HFFc6 (cell line): ENCODE data around the gene FAH. TPM values are rescaled to one million over a fixed set of nuclear protein-coding genes. Genes with fewer than 3 reads are reported as not detected.
A peak's percentile ranks its signal among the peaks of the same experiment; 100 is the strongest.

ENCODE experiments used
- DNase-seq: peaks from one replicate; pipeline ENCODE4 v3.0.0-alpha.2; 2018
- H3K27ac Mint-ChIP-seq: 2 replicates; pipeline ENCODE4 v1.8.0; 2020; ENCODE audit warnings: mild to moderate bottlenecking, mixed read lengths
- H3K27me3 Mint-ChIP-seq: 2 replicates; pipeline ENCODE4 v1.8.0; 2021; ENCODE audit warnings: mild to moderate bottlenecking, moderate library complexity, mixed read lengths; ENCODE audit not compliant: insufficient read depth
- H3K36me3 Mint-ChIP-seq: 2 replicates; pipeline ENCODE4 v1.8.0; 2021; ENCODE audit warnings: low read depth, mixed read lengths
- H3K4me1 Mint-ChIP-seq: 2 replicates; pipeline ENCODE4 v1.8.0; 2020; ENCODE audit warnings: low read depth, mixed read lengths
- H3K4me3 Mint-ChIP-seq: 2 replicates; pipeline ENCODE4 v1.8.0; 2020; ENCODE audit warnings: mild to moderate bottlenecking, moderate library complexity, mixed read lengths
- H3K9me3 Mint-ChIP-seq: 2 replicates; pipeline ENCODE4 v1.8.0; 2020; ENCODE audit warnings: mild to moderate bottlenecking, mixed read lengths
- CTCF ChIP-seq: fragments of 200-600 bp; sonication (generic); IDR thresholded peaks from 2 replicates; pipeline ENCODE4 v1.5.0; 2021; ENCODE audit warnings: antibody characterized with exemption, mild to moderate bottlenecking
- total RNA-seq, 6 experiments: library from RNA; stranded (reverse); fragmentation: NEBNext Ultra II Directional; extraction: Animal tissue kit (Norgen Biotek cat#: 25700); gene quantifications; 2 replicates in 1 of 6; 3 replicates in 5 of 6; pipeline ENCODE4 v1.2.3, GENCODE V29; 2021

FAH gene
- total RNA-seq, 6 experiments from 2014 or later, result 51.1 to 75.4 (median 61.1) TPM

GRCh38 chr15:80163897-80164296 is 11.1 kb downstream of the FAH start:
- Mint-ChIP-seq H3K4me1 (peaks cover 26% of the 10 kb centered on the region), H3K9me3 (no peaks in the 10 kb centered on the region), H3K27me3 (no peaks in the 10 kb centered on the region), H3K36me3 (peaks cover 52% of the 10 kb centered on the region), H3K4me3 (no peak overlapping the region), H3K27ac (no peak overlapping the region)
- no peak for DNase-seq
- no peak for TF ChIP-seq CTCF

GRCh38 chr15:80167936-80168335 is 15.1 kb downstream of the FAH start:
- Mint-ChIP-seq H3K27ac (no peak overlapping the region), H3K4me1 (peaks cover 6% of the 10 kb centered on the region; the same call in 1 of the 2 replicates), H3K27me3 (no peaks in the 10 kb centered on the region; the same call in 1 of the 2 replicates), H3K4me3 (no peak overlapping the region), H3K9me3 (no peaks in the 10 kb centered on the region), H3K36me3 (peaks cover 29% of the 10 kb centered on the region)
- no peak for TF ChIP-seq CTCF
- DNase-seq, result no peak

- no peaks in the 10 kb centered on the region; the same call in 1 of the 2 replicates for H3K27me3 Mint-ChIP-seq
- H3K4me1 Mint-ChIP-seq, result peaks cover 11% of the 10 kb centered on the region
- peaks cover 24% of the 10 kb centered on the region for H3K36me3 Mint-ChIP-seq
- no peaks in the 10 kb centered on the region for H3K9me3 Mint-ChIP-seq
- TF ChIP-seq CTCF, result no peak
- DNase-seq, result no peak
- no peak overlapping the region for H3K4me3 Mint-ChIP-seq
- peak overlapping the region; percentile 20; the same call in 1 of the 2 replicates for H3K27ac Mint-ChIP-seq
These were observed 15.6 kb downstream of the FAH start for GRCh38 chr15:80168421-80168820.

DNA sequence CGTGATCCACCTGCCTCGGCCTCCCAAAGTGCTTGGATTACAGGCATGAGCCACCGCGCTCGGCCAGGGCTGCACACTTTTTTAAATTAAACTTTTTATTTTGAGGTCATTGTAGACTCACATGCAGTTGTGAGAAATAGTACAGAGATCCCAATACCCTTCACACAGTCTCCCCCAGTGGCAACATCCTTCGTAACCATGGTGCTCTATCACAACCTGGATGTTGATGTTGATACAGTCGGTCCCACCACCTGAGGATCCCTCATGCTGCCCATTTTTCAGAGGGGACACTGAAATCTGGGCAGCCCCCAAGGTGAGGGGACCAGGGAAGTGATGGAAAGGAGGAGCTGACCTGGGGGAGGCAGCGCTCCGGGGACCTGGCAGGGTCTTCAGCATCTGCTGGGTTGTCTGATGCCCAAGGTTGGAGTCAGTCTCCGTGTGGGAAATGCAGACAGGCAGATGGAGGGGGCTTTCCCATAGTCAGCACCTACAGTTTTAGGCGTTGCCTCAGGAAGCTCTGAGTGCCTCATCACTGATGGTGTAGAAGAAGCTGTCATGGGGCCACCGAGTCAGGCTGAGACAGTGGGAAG is 17.1 kb downstream of the FAH start:
- no peaks in the 10 kb centered on the region for H3K9me3 Mint-ChIP-seq
- no peak for DNase-seq
- H3K27ac Mint-ChIP-seq, result no peak overlapping the region
- no peak for TF ChIP-seq CTCF
- H3K4me1 Mint-ChIP-seq, result peaks cover 25% of the 10 kb centered on the region
- H3K27me3 Mint-ChIP-seq, result no peaks in the 10 kb centered on the region; the same call in 1 of the 2 replicates
- H3K36me3 Mint-ChIP-seq, result peaks cover 13% of the 10 kb centered on the region
- H3K4me3 Mint-ChIP-seq, result no peak overlapping the region

- no peak overlapping the region for H3K27ac Mint-ChIP-seq
- no peaks in the 10 kb centered on the region for H3K9me3 Mint-ChIP-seq
- DNase-seq, result no peak
- H3K4me3 Mint-ChIP-seq, result no peak overlapping the region
- TF ChIP-seq CTCF, result no peak
- H3K4me1 Mint-ChIP-seq, result peaks cover 27% of the 10 kb centered on the region
- no peaks in the 10 kb centered on the region; the same call in 1 of the 2 replicates for H3K27me3 Mint-ChIP-seq
- peaks cover 16% of the 10 kb centered on the region for H3K36me3 Mint-ChIP-seq
These were observed 17.8 kb downstream of the FAH start for GRCh38 chr15:80170596-80170995.
